Urinary bladder (tissue), 4 donors: ENCODE measurements around the gene ZKSCAN3. TPM values are rescaled to one million over a fixed set of nuclear protein-coding genes. Genes with fewer than 3 reads are reported as not detected.
"Not testable (repeated sequence)": the region's sequence is repeated elsewhere in the genome, so short reads cannot be mapped to it uniquely, and the experiment has no call there.

Experiments
- DNase-seq: peaks from one replicate; pipeline ENCODE4 v3.0.0-alpha.2; 2015; ENCODE audit errors: extremely low spot score
- H3K27ac ChIP-seq: one replicate; pipeline ENCODE4 v1.5.1; 2013; ENCODE audit warnings: low read depth, mild to moderate bottlenecking, moderate library complexity
- H3K36me3 ChIP-seq: one replicate; pipeline ENCODE4 v1.6.1; 2013; ENCODE audit warnings: mild to moderate bottlenecking, moderate library complexity; ENCODE audit not compliant: insufficient read depth
- H3K4me1 ChIP-seq: one replicate; pipeline ENCODE4 v1.6.1; 2013; ENCODE audit warnings: mild to moderate bottlenecking, moderate library complexity; ENCODE audit not compliant: insufficient read depth
- H3K4me3 ChIP-seq: one replicate; pipeline ENCODE4 v1.5.1; 2013; ENCODE audit warnings: low read depth, low read length
- WGBS: extraction: QIAGEN DNeasy Blood & Tissue Kit; methylation state at CpG from one replicate; pipeline ENCODE4 v1.1.7; 2013; 5-methylcytosine and 5-hydroxymethylcytosine counted together
- polyA plus RNA-seq: library from polyadenylated mRNA; stranded (reverse); fragments of 200-250 nt; gene quantifications from one replicate; pipeline ENCODE4 v1.2.3, GENCODE V29; 2013
- total RNA-seq: library from RNA; depleted of rRNA; stranded (reverse); fragments of >200 nt; gene quantifications from one replicate; pipeline ENCODE4 v1.2.3, GENCODE V29; 2014
- donor health status: healthy with polysubstance abuse.
- donor health status: healthy.

ZKSCAN3 gene
- total and polyA plus RNA-seq, 2 donors, result 3.1 to 7.5 TPM

DNA sequence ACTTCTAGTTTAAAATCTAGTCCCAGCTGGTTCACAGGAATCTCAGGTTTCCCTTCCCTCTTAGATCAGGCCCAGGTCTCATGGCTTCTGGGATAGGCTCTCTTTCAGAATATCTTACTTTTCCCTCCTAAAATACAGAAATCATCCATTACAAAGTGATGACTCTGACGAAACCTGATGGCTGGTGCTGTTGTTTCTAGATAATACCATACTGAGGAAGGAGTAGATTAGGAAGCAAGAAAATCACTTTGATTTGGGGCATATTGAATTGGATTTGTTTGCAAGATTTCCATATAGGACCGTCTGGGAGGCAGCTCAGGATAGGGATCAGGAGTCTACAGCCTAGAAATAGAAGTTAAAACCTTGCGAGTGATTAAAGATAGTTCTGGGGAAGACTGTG, 3.6 kb downstream of the ZKSCAN3 start:
- Histone ChIP-seq H3K27ac (no peak overlapping the region), H3K4me3 (no peak overlapping the region), H3K4me1 (no peaks in the 10 kb centered on the region), H3K36me3 (no peaks in the 10 kb centered on the region)
- DNase-seq, result no peak
- WGBS, result 89% methylated on average over 3 of the region's 3 CpGs

GRCh38 chr6:28353981-28354676, 4.4 kb downstream of the ZKSCAN3 start:
- H3K36me3 ChIP-seq, result no peaks in the 10 kb centered on the region
- H3K27ac ChIP-seq, result no peak overlapping the region
- no peak for DNase-seq
- H3K4me1 ChIP-seq, result no peaks in the 10 kb centered on the region
- no peak overlapping the region for H3K4me3 ChIP-seq
- 84% methylated on average over 11 of the region's 11 CpGs for WGBS

- no peak overlapping the region for H3K4me3 ChIP-seq
- H3K4me1 ChIP-seq, result no peaks in the 10 kb centered on the region
- 87% methylated on average over 10 of the region's 10 CpGs for WGBS
- no peak for DNase-seq
- peak overlapping the region; percentile 3 for H3K27ac ChIP-seq
- no peaks in the 10 kb centered on the region for H3K36me3 ChIP-seq
These were observed 5.2 kb downstream of the ZKSCAN3 start for GRCh38 chr6:28354688-28355554.

DNA sequence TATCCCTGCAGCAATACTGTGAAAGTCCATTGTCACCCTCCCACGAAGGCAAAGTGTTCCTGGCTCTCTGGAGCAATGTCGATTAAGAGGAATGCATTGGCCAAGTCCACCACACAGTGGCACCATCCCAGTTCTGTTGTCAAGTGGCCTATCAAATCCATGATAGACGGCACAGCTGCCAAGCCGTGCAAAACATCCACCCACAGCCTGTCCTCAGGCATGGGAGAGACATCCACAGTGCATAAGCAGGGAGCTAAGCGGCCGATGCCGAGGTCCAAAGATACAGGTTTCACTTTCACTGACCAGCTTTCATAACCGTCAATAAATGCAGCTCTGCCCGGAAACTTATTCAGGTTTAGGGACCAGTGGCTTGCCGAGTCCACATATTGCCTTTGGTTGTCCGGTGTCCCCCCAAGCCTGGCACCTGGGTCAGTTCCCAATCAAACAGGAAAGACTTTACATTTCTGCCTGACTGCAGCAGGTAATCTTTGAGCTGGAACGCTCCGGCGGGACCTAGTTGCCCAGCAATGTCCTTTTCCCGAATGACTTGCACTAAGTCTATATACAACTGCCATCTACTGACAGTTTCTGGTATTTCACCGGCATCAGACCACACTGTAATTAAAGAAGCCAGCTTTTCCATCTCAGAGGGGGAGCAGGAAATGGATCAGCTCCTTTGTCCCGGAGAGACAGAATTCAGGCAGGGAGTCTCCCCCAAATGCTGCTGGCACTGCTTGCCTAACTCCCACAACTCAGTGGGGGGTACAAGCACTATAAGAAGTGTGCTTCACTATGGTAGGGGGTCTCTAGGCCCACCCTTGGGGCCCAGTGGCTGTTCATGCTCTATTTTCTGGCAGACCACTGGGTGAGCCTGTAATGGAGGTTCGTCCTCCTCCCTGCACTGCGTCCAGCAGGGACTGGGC, 6.3 kb downstream of the ZKSCAN3 start:
- peak; percentile 72 for DNase-seq
- 4% methylated on average over 19 of the region's 19 CpGs for WGBS
- H3K27ac ChIP-seq, result no peak overlapping the region
- H3K4me1 ChIP-seq, result no peaks in the 10 kb centered on the region
- no peaks in the 10 kb centered on the region for H3K36me3 ChIP-seq
- peak overlapping the region; percentile 36 for H3K4me3 ChIP-seq

GRCh38 chr6:28356666-28357020, 6.9 kb downstream of the ZKSCAN3 start:
- no peaks in the 10 kb centered on the region for H3K36me3 ChIP-seq
- 79% methylated on average over 7 of the region's 7 CpGs for WGBS
- H3K4me1 ChIP-seq, result no peaks in the 10 kb centered on the region
- no peak for DNase-seq
- no peak overlapping the region for H3K4me3 ChIP-seq
- no peak overlapping the region for H3K27ac ChIP-seq

- WGBS, result 68% methylated on average over 6 of the region's 6 CpGs
- no peak overlapping the region for H3K4me3 ChIP-seq
- no peaks in the 10 kb centered on the region for H3K36me3 ChIP-seq
- H3K4me1 ChIP-seq, result no peaks in the 10 kb centered on the region
- no peak overlapping the region for H3K27ac ChIP-seq
- no peak for DNase-seq
These were observed 7.3 kb downstream of the ZKSCAN3 start for GRCh38 chr6:28357036-28357435.

DNA sequence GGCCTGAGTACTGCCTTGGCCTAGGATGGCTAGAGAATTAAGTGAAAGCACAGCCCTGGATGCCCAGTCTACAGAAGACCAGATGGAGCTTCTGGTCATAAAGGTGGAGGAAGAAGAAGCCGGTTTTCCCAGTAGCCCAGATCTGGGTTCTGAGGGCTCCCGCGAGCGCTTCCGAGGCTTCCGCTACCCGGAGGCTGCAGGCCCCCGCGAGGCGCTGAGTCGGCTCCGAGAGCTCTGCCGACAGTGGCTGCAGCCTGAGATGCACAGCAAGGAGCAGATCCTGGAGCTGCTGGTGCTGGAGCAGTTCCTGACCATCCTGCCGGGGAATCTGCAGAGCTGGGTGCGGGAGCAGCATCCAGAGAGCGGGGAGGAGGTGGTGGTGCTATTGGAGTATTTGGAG, 9.8 kb downstream of the ZKSCAN3 start:
- not testable (repeated sequence) for H3K36me3 ChIP-seq, DNase-seq, H3K4me1 ChIP-seq, H3K27ac ChIP-seq, H3K4me3 ChIP-seq
- 94% methylated on average over 14 of the region's 16 CpGs for WGBS

GRCh38 chr6:28360961-28361360, 11.2 kb downstream of the ZKSCAN3 start:
- no peak for DNase-seq
- WGBS, result 94% methylated on average over 2 of the region's 2 CpGs
- H3K27ac ChIP-seq, result no peak overlapping the region
- no peaks in the 10 kb centered on the region for H3K4me1 ChIP-seq
- peaks cover 4% of the 10 kb centered on the region for H3K36me3 ChIP-seq
- H3K4me3 ChIP-seq, result no peak overlapping the region

GRCh38 chr6:28365590-28365989, 15.8 kb downstream of the ZKSCAN3 start:
- H3K36me3 ChIP-seq, result not testable (repeated sequence)
- 94% methylated on average over 4 of the region's 4 CpGs for WGBS

DNA sequence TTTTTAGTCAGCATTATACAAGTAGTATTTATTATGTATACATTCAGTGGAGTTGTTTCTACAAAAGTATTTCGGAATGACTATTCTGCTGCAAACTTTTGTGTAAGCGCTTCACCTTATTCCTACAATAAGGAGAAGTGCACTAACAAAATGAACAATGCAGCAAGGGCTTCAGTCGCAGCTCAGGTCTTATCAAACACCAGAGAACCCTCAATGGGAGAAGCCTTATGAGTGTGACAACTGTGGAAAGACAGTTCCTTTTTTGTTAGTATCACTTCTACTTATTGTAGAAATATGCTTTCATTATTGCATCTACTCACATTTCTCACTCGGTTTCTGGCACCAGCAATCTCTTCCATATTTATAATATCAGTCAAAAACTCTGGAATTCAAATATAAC, 18.8 kb downstream of the ZKSCAN3 start:
- DNase-seq, result no peak
- H3K36me3 ChIP-seq, result peaks cover 4% of the 10 kb centered on the region
- 90% methylated on average over 4 of the region's 4 CpGs for WGBS
- no peak overlapping the region for H3K4me3 ChIP-seq
- no peak overlapping the region for H3K27ac ChIP-seq
- no peaks in the 10 kb centered on the region for H3K4me1 ChIP-seq

More at GRCh38 chr6:28365590-28365989, 15.8 kb downstream of the ZKSCAN3 start:
- not testable (repeated sequence) for DNase-seq, H3K4me3 ChIP-seq, H3K4me1 ChIP-seq, H3K27ac ChIP-seq

DNA sequence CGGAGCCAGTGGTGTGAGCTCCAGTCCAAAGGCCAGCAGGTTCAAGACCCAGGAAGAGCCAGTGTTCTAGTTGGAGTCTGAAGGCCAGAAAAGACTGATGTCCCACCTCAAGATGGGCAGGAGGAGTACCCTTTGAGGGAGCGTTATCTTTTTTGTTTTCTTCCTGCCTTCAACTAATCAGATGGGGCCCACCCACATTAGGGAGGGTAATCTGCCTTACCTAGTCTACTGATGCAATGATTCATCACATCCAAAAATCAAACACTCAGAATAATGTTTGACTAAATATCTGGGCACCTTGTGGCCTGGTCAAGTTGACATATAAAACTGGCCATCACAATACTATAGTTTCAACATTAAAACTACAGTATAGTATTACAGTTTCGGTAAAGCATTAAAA, 19.7 kb downstream of the ZKSCAN3 start:
- no peak for DNase-seq
- H3K4me1 ChIP-seq, result no peaks in the 10 kb centered on the region
- no peak overlapping the region for H3K4me3 ChIP-seq
- WGBS, result 92% methylated on average over 3 of the region's 3 CpGs
- H3K27ac ChIP-seq, result no peak overlapping the region
- peaks cover 4% of the 10 kb centered on the region for H3K36me3 ChIP-seq

DNA sequence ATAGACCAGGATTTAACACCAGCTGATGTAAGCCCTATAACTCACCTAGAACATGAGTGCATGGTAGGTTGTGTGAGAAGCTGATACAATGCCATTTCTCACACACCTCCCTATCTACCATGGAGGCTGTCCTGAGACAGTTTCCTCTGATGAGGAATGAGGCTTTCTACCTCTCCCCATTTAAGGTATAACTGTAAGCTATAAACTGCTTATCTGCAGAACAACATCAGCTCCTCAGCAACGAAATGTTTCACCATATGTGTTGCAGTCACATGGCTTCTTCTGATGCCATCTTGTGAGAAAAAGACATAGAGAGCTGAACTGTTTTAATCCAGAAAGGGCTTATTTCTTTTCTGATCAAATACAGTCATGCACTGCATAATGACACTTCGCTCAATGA, 20.7 kb downstream of the ZKSCAN3 start:
- H3K4me3 ChIP-seq, result no peak overlapping the region
- peaks cover 3% of the 10 kb centered on the region for H3K36me3 ChIP-seq
- 73% methylated on average over 2 of the region's 2 CpGs for WGBS
- DNase-seq, result no peak
- no peak overlapping the region for H3K27ac ChIP-seq
- H3K4me1 ChIP-seq, result no peaks in the 10 kb centered on the region

- Histone ChIP-seq H3K4me3 (no peak overlapping the region), H3K4me1 (no peaks in the 10 kb centered on the region), H3K36me3 (no peaks in the 10 kb centered on the region), H3K27ac (no peak overlapping the region)
- 91% methylated on average over 1 of the region's 1 CpG for WGBS
- DNase-seq, result no peak
These were observed 21.5 kb downstream of the ZKSCAN3 start for GRCh38 chr6:28371280-28371679.
